Measurements from ENCODE around the gene FDCSP.

DNA sequence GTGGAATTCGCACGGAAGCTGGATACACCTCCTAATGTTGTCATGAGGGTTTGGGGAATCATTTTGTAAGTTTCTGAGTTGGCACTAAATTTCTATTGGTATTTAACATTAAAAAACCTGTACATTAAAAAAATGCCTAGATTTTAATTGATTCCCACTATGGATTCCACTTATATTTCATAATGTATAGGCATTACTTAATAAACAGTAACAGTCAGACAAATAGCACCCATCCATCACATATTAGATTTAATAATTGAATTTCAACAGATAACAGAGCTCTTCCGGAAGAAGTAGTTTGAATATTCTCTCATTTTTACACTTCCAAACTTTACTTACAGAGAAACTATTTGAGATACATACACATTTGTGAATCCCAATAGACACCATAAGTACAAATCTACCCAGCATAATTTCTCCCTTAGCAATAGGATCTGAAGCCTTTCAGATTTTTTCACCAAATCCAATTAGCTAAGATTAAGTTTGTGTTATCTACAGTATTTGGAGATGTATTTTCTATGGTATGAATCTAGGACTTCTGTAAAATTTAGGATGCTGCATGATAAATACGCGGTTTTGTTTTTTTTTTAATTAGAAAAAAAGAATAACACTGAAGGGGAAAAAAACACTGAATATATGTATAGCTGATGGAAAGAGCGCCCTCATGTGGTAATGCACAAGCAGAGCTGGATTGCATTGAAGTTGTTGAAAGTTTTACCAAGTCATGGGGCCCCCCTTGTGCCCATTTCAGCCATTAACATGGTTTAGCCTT lies 42.6 kb upstream of the FDCSP start:
- TF ChIP-seq, protein P1, sequence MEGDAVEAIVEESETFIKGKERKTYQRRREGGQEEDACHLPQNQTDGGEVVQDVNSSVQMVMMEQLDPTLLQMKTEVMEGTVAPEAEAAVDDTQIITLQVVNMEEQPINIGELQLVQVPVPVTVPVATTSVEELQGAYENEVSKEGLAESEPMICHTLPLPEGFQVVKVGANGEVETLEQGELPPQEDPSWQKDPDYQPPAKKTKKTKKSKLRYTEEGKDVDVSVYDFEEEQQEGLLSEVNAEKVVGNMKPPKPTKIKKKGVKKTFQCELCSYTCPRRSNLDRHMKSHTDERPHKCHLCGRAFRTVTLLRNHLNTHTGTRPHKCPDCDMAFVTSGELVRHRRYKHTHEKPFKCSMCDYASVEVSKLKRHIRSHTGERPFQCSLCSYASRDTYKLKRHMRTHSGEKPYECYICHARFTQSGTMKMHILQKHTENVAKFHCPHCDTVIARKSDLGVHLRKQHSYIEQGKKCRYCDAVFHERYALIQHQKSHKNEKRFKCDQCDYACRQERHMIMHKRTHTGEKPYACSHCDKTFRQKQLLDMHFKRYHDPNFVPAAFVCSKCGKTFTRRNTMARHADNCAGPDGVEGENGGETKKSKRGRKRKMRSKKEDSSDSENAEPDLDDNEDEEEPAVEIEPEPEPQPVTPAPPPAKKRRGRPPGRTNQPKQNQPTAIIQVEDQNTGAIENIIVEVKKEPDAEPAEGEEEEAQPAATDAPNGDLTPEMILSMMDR (conservative IDR thresholded peaks at IDR 0.05; ENCODE audit: low read depth in 2 of 2): peak; percentile 76 to 98
- TF ChIP-seq POLR2AphosphoS5 (IDR thresholded peaks at IDR 0.05; ENCODE audit: low read depth): no peak
- TF ChIP-seq, protein P2, sequence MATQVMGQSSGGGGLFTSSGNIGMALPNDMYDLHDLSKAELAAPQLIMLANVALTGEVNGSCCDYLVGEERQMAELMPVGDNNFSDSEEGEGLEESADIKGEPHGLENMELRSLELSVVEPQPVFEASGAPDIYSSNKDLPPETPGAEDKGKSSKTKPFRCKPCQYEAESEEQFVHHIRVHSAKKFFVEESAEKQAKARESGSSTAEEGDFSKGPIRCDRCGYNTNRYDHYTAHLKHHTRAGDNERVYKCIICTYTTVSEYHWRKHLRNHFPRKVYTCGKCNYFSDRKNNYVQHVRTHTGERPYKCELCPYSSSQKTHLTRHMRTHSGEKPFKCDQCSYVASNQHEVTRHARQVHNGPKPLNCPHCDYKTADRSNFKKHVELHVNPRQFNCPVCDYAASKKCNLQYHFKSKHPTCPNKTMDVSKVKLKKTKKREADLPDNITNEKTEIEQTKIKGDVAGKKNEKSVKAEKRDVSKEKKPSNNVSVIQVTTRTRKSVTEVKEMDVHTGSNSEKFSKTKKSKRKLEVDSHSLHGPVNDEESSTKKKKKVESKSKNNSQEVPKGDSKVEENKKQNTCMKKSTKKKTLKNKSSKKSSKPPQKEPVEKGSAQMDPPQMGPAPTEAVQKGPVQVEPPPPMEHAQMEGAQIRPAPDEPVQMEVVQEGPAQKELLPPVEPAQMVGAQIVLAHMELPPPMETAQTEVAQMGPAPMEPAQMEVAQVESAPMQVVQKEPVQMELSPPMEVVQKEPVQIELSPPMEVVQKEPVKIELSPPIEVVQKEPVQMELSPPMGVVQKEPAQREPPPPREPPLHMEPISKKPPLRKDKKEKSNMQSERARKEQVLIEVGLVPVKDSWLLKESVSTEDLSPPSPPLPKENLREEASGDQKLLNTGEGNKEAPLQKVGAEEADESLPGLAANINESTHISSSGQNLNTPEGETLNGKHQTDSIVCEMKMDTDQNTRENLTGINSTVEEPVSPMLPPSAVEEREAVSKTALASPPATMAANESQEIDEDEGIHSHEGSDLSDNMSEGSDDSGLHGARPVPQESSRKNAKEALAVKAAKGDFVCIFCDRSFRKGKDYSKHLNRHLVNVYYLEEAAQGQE (IDR thresholded peaks at IDR 0.05; ENCODE audit: unreplicated experiment): no peak
- TF ChIP-seq JUNB (IDR thresholded peaks at IDR 0.05; ENCODE audit: unreplicated experiment): no peak
- TF ChIP-seq CREB1 (CRISPR knock-in tag; IDR thresholded peaks at IDR 0.05; ENCODE audit: low read depth): no peak
- TF ChIP-seq EZH2phosphoT487 (IDR thresholded peaks at IDR 0.05; ENCODE audit: unreplicated experiment): no peak
- no peak for TF ChIP-seq EZH2 (IDR thresholded peaks at IDR 0.05; ENCODE audit: low read depth, unreplicated experiment)
- TF ChIP-seq ZNF114 (CRISPR knock-in tag; IDR thresholded peaks at IDR 0.05): no peak
